Endodermal cell (in vitro differentiated cells): ENCODE results near the gene NFXL1. TPM values are rescaled to one million over a fixed set of nuclear protein-coding genes. Genes with fewer than 3 reads are reported as not detected.

Experiments used
- DNase-seq: peaks from one replicate; pipeline ENCODE4 v3.0.0-alpha.2; 2017
- H3K27ac ChIP-seq: 2 replicates; pipeline ENCODE4 v1.5.1; 2013; ENCODE audit warnings: mild to moderate bottlenecking, low read depth, low read length, moderate library complexity
- H3K27me3 ChIP-seq: 2 replicates; pipeline ENCODE4 v1.6.1; 2013; ENCODE audit warnings: mild to moderate bottlenecking, low read length, moderate library complexity; ENCODE audit not compliant: insufficient read depth, control insufficient read depth, poor library complexity, severe bottlenecking
- H3K36me3 ChIP-seq: 2 replicates; pipeline ENCODE4 v1.7.0; 2013; ENCODE audit warnings: mild to moderate bottlenecking, low read length, moderate library complexity; ENCODE audit not compliant: control insufficient read depth, insufficient read depth
- H3K4me1 ChIP-seq: one replicate; pipeline ENCODE4 v1.7.0; 2013; ENCODE audit warnings: low read length; ENCODE audit not compliant: control insufficient read depth, insufficient read depth
- H3K4me3 ChIP-seq: 2 replicates; pipeline ENCODE4 v1.5.1; 2013; ENCODE audit warnings: mild to moderate bottlenecking, low read length, moderate library complexity
- H3K9ac ChIP-seq: 2 replicates; pipeline ENCODE4 v1.6.1; 2013; ENCODE audit warnings: mild to moderate bottlenecking, low read length, moderate library complexity; ENCODE audit not compliant: poor library complexity, severe bottlenecking; ENCODE audit errors: extremely low read depth
- H3K9me3 ChIP-seq: 2 replicates; pipeline ENCODE4 v1.6.1; 2013; ENCODE audit warnings: mild to moderate bottlenecking, low read length, moderate library complexity; ENCODE audit not compliant: control insufficient read depth
- H3K27ac Mint-ChIP-seq: 2 replicates; pipeline ENCODE4 v1.8.0; 2020; ENCODE audit warnings: mixed read lengths
- H3K27me3 Mint-ChIP-seq: 2 replicates; pipeline ENCODE4 v1.8.0; 2021; ENCODE audit warnings: mild to moderate bottlenecking, mixed read lengths; ENCODE audit not compliant: insufficient read depth
- H3K36me3 Mint-ChIP-seq: 2 replicates; pipeline ENCODE4 v1.8.0; 2020; ENCODE audit warnings: low read depth, mixed read lengths
- H3K4me1 Mint-ChIP-seq: 2 replicates; pipeline ENCODE4 v1.8.0; 2020; ENCODE audit warnings: mixed read lengths
- H3K4me3 Mint-ChIP-seq: 2 replicates; pipeline ENCODE4 v1.8.0; 2020; ENCODE audit warnings: mild to moderate bottlenecking, moderate library complexity, mixed read lengths
- H3K9me3 Mint-ChIP-seq: 2 replicates; pipeline ENCODE4 v1.8.0; 2020; ENCODE audit warnings: mild to moderate bottlenecking, mixed read lengths
- WGBS, 2 experiments: methylation state at CpG; one replicate each; pipeline versions ENCODE4 v1.1.5 to v1.1.7; 2013; ENCODE audit warnings: missing lambda C conversion rate in 2 of 2, mixed read lengths in 1 of 2; ENCODE audit not compliant: insufficient coverage in 1 of 2, insufficient read length in 1 of 2; 5-methylcytosine and 5-hydroxymethylcytosine counted together
- total RNA-seq, 2 donors: library from RNA; stranded (reverse); fragmentation: NEBNext Ultra II Directional in 1 of 2; extraction: Animal tissue kit (Norgen Biotek cat#: 25700) in 1 of 2; gene quantifications; 2 replicates in 1 of 2; 3 replicates in 1 of 2; pipeline ENCODE4 v1.2.1, GENCODE V29; 2021
- TF ChIP-seq, protein P1 (sequence below): fragments of 200-600 bp; sonication (generic); conservative IDR thresholded peaks from 2 replicates; pipeline ENCODE4 v1.5.0; 2021; ENCODE audit warnings: antibody characterized with exemption, mild to moderate bottlenecking

Gene NFXL1
- total RNA-seq, 2 donors from 2014 or later, result 33.0 to 33.7 TPM

- H3K27me3 Mint-ChIP-seq, result peaks cover 15% of the 10 kb centered on the region
- peaks cover 14% of the 10 kb centered on the region for H3K4me1 Mint-ChIP-seq
- H3K4me3 Mint-ChIP-seq, result no peak overlapping the region
- Histone ChIP-seq H3K27ac (no peak overlapping the region), H3K4me3 (no peak overlapping the region), H3K9me3 (no peaks in the 10 kb centered on the region), H3K27me3 (no peaks in the 10 kb centered on the region), H3K9ac (no peak overlapping the region), H3K36me3 (peaks cover 36% of the 10 kb centered on the region), H3K4me1 (no peaks in the 10 kb centered on the region)
- no peak for DNase-seq
- 93% methylated on average over 1 of the region's 1 CpG; no CpG with 5 or more reads in 1 of the 2 experiments for WGBS, 2 experiments
- H3K27ac Mint-ChIP-seq, result no peak overlapping the region
- TF ChIP-seq, protein P1, sequence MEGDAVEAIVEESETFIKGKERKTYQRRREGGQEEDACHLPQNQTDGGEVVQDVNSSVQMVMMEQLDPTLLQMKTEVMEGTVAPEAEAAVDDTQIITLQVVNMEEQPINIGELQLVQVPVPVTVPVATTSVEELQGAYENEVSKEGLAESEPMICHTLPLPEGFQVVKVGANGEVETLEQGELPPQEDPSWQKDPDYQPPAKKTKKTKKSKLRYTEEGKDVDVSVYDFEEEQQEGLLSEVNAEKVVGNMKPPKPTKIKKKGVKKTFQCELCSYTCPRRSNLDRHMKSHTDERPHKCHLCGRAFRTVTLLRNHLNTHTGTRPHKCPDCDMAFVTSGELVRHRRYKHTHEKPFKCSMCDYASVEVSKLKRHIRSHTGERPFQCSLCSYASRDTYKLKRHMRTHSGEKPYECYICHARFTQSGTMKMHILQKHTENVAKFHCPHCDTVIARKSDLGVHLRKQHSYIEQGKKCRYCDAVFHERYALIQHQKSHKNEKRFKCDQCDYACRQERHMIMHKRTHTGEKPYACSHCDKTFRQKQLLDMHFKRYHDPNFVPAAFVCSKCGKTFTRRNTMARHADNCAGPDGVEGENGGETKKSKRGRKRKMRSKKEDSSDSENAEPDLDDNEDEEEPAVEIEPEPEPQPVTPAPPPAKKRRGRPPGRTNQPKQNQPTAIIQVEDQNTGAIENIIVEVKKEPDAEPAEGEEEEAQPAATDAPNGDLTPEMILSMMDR, result no peak
- H3K36me3 Mint-ChIP-seq, result peaks cover 23% of the 10 kb centered on the region
- H3K9me3 Mint-ChIP-seq, result no peaks in the 10 kb centered on the region
Measured at GRCh38 chr4:47840291-47840690, 74.1 kb downstream of the NFXL1 start.

DNA sequence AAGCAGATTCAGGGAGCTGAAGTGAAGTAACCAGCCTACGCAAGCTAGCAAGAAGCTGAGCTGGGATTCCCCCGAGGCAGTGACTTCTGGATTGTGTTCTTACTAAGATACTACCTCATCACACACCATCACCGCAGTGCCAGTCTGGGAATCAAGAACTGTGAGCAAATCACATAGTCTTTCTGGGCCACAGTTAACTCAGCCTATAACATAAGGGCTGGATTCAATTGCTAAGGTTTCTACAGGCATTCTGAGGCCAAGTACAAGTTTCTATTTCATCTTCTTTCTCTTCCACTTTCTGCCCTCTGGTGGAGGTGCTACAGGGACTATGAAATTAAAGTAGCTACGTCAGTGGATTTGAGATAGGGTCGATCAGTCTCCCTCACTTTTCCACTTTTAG is 75.1 kb downstream of the NFXL1 start:
- no peaks in the 10 kb centered on the region for H3K9me3 ChIP-seq
- no peaks in the 10 kb centered on the region for H3K27me3 ChIP-seq
- no peaks in the 10 kb centered on the region for H3K4me1 ChIP-seq
- no peak overlapping the region for H3K9ac ChIP-seq
- H3K36me3 ChIP-seq, result peaks cover 31% of the 10 kb centered on the region
- H3K4me3 ChIP-seq, result no peak overlapping the region
- TF ChIP-seq, protein P1, result peak; percentile 64
- Mint-ChIP-seq H3K27me3 (peaks cover 15% of the 10 kb centered on the region), H3K27ac (no peak overlapping the region), H3K4me3 (no peak overlapping the region), H3K36me3 (peaks cover 20% of the 10 kb centered on the region), H3K4me1 (peaks cover 17% of the 10 kb centered on the region), H3K9me3 (no peaks in the 10 kb centered on the region)
- 72% methylated on average over 5 of the region's 5 CpGs; no CpG with 5 or more reads in 1 of the 2 experiments for WGBS, 2 experiments
- DNase-seq, result no peak
- H3K27ac ChIP-seq, result no peak overlapping the region

DNA sequence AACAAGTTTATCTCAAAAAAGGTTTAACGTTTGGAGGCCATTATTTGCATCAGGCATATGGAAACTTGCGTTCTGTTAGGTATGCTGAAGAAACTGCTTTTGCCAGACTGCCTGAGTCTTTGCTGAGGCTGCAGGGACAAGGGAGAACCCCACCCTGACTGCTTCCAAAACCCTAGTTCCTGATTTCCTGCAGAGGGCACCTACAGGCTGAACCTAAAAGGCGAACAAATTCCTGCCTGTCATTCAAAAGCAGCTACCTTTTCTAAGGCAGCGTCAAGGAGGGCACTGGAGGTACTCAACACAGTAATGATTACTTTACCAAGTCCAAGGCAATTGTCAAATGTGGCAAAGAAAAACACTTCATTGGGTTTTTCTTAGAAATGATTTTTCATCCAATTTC is 75.9 kb downstream of the NFXL1 start:
- Histone ChIP-seq H3K9me3 (peaks cover 6% of the 10 kb centered on the region), H3K36me3 (peaks cover 23% of the 10 kb centered on the region), H3K27ac (no peak overlapping the region), H3K4me3 (no peak overlapping the region), H3K4me1 (no peaks in the 10 kb centered on the region), H3K27me3 (no peaks in the 10 kb centered on the region), H3K9ac (no peak overlapping the region)
- Mint-ChIP-seq H3K9me3 (peaks cover 3% of the 10 kb centered on the region), H3K27ac (no peak overlapping the region), H3K27me3 (peaks cover 15% of the 10 kb centered on the region), H3K36me3 (peaks cover 12% of the 10 kb centered on the region), H3K4me1 (peaks cover 17% of the 10 kb centered on the region), H3K4me3 (peak overlapping the region; percentile 73)
- WGBS, 2 experiments, result 57 to 58% methylated on average over 4 of the region's 4 CpGs
- DNase-seq, result peak; percentile 55
- TF ChIP-seq, protein P1, result peak; percentile 24
